ENCODE data around the gene GALNT5.
"Not testable (repeated sequence)": the region's sequence is repeated elsewhere in the genome, so short reads cannot be mapped to it uniquely, and the experiment has no call there.

GALNT5 gene, protein sequence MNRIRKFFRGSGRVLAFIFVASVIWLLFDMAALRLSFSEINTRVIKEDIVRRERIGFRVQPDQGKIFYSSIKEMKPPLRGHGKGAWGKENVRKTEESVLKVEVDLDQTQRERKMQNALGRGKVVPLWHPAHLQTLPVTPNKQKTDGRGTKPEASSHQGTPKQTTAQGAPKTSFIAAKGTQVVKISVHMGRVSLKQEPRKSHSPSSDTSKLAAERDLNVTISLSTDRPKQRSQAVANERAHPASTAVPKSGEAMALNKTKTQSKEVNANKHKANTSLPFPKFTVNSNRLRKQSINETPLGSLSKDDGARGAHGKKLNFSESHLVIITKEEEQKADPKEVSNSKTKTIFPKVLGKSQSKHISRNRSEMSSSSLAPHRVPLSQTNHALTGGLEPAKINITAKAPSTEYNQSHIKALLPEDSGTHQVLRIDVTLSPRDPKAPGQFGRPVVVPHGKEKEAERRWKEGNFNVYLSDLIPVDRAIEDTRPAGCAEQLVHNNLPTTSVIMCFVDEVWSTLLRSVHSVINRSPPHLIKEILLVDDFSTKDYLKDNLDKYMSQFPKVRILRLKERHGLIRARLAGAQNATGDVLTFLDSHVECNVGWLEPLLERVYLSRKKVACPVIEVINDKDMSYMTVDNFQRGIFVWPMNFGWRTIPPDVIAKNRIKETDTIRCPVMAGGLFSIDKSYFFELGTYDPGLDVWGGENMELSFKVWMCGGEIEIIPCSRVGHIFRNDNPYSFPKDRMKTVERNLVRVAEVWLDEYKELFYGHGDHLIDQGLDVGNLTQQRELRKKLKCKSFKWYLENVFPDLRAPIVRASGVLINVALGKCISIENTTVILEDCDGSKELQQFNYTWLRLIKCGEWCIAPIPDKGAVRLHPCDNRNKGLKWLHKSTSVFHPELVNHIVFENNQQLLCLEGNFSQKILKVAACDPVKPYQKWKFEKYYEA

DNA sequence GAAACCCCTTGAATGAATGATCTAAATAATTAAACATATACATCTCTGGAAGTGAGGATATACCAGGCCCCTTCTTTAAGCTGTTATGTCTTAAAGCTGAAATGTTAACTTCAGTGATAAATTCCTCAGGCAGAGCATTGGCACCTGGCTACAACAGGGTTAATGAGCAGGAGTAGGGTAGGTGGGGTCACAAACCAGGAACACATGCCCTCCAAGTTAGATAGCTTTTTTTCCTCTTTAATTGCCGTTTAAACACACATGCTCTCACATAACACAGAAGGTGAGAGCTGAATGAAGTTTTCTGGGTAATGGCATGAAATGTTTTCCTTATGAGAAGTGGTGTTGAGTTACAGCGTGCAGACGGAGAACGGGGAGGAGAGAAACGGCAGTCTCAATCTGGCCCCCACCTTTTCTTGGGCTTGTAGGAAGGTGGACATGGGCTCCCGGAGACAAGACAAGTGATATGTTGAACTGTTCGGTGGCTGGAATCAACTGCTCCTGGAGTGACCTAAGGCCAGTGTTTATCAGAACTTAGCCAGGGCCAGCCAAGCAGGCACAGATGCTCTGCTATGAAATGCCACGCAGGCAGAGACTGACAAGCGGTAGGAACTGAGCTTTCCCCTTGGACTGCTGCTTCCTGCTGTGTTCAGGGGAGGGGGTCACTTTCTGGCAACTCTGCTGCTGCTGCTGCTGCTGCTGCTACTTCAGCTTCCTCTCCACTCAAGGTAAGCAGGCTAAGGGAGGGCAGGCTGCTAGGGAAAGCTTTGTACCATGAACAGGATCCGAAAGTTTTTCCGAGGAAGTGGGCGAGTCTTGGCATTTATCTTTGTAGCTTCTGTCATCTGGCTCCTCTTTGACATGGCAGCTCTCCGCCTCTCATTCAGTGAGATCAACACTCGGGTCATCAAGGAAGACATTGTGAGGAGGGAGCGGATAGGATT is at the start of gene GALNT5:
TSS of gene GALNT5 (plus strand) at position 394 of the 941 bp plus-strand sequence. CDS start at position 772, 378 bp downstream.
- Histone ChIP-seq H3K4me1 (ENCODE audit: control insufficient read depth, insufficient read depth, low read length) (peaks cover 5% of the 10 kb centered on the region; the same call in 1 of the 2 replicates), H3K27me3 (ENCODE audit: control insufficient read depth, insufficient read depth, low read length) (no peaks in the 10 kb centered on the region), H3K9ac (ENCODE audit: low read depth, low read length) (no peak within 1 kb of the TSS), H3K4me3 (ENCODE audit: low read depth, low read length) (peak within 1 kb of the TSS; percentile 63), H3K9me3 (ENCODE audit: control insufficient read depth, insufficient read depth, low read length) (no peaks in the 10 kb centered on the region), H3K36me3 (ENCODE audit: control insufficient read depth, insufficient read depth, low read length) (no peaks in the 10 kb centered on the region), H3K27ac (ENCODE audit: low read depth, low read length) (no peak within 1 kb of the TSS)

DNA sequence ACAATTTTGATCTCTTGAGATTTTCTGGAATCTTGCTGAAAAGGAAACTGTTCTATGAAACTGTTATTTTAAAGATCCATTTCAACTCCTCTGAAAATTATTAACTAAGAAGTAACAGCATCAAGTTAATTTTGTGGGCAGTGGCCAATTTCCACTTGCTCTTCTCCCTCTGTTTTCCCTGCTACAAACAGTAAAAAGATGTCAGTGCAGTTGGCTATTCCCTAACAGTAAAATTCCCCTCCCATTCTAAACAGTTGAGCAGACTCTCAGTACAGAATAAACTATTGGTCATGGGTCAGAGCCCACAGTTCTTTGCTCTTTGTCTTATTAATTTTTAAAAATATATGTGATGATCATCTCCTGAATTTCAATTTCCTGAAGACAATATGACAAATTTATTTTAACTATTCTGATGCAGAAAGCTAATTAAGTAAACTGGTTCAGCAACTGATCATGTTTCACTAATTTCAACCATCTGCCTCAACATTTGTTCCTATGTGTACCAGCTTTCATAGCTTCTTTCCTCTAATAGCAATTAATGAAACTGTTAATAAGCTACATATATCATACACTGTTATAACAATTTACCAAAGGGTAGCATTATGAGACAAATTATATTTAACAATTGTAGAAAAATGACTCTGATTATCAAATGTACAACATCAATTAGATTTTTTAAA is 41.1 kb upstream of the GALNT5 start:
- Histone ChIP-seq H3K36me3 (ENCODE audit: control insufficient read depth, insufficient read depth, low read length) (no peaks in the 10 kb centered on the region), H3K9ac (ENCODE audit: low read depth, low read length) (no peak overlapping the region), H3K4me1 (ENCODE audit: control insufficient read depth, insufficient read depth, low read length) (no peaks in the 10 kb centered on the region), H3K4me3 (ENCODE audit: low read depth, low read length) (no peak overlapping the region), H3K27me3 (ENCODE audit: control insufficient read depth, insufficient read depth, low read length) (no peaks in the 10 kb centered on the region), H3K27ac (ENCODE audit: low read depth, low read length) (no peak overlapping the region), H3K9me3 (ENCODE audit: control insufficient read depth, insufficient read depth, low read length) (no peaks in the 10 kb centered on the region)

DNA sequence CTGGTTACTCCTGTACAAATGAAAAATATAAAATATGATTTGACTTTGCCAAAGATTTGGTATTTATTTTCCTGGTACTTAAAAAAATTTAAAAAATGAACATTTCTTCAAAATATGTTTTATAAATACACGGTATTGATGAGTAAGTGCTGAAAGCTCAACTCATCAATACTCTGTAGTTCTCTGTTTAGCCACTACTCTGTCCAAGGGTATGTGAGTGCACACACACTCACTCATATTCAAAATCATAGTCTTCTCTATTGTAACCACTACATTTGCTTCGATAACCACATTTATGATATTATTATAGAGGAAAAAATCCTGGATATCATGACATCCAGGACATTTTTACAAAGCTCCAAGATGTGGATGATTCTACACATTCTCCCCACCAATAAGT is 40.1 kb upstream of the GALNT5 start:
- no peaks in the 10 kb centered on the region for H3K27me3 ChIP-seq (ENCODE audit: control insufficient read depth, insufficient read depth, low read length)
- H3K27ac ChIP-seq (ENCODE audit: low read depth, low read length): no peak overlapping the region

DNA sequence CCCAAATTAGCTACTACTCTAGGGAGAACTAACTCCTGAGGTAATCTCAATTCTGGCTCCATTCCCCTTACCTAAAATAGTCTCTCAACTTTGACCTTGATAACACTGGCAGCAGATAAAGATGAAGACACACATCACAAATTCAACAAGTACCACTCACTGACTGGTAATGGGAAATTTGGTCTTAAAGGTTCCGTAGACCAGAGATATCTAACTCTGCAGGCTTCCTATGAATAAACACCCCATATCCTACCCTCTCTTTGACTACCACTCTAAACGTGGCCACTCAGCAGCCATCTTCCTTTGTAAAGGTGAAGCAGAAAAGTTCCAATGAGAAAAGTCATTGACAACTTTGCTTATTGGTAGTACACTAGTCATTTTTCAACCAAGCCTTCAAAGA is 38.6 kb upstream of the GALNT5 start:
- no peaks in the 10 kb centered on the region for H3K9me3 ChIP-seq (ENCODE audit: control insufficient read depth, insufficient read depth, low read length)
- H3K27me3 ChIP-seq (ENCODE audit: control insufficient read depth, insufficient read depth, low read length): no peaks in the 10 kb centered on the region
- H3K4me3 ChIP-seq (ENCODE audit: low read depth, low read length): no peak overlapping the region
- no peaks in the 10 kb centered on the region for H3K4me1 ChIP-seq (ENCODE audit: control insufficient read depth, insufficient read depth, low read length)
- no peaks in the 10 kb centered on the region for H3K36me3 ChIP-seq (ENCODE audit: control insufficient read depth, insufficient read depth, low read length)
- no peak overlapping the region for H3K27ac ChIP-seq (ENCODE audit: low read depth, low read length)
- no peak overlapping the region for H3K9ac ChIP-seq (ENCODE audit: low read depth, low read length)

More for the DNA sequence above, 40.1 kb upstream of the GALNT5 start:
- no peak overlapping the region for H3K9ac ChIP-seq (ENCODE audit: low read depth, low read length)
- H3K4me3 ChIP-seq (ENCODE audit: low read depth, low read length): no peak overlapping the region
- no peaks in the 10 kb centered on the region for H3K36me3 ChIP-seq (ENCODE audit: control insufficient read depth, insufficient read depth, low read length)
- no peaks in the 10 kb centered on the region for H3K4me1 ChIP-seq (ENCODE audit: control insufficient read depth, insufficient read depth, low read length)
- no peaks in the 10 kb centered on the region for H3K9me3 ChIP-seq (ENCODE audit: control insufficient read depth, insufficient read depth, low read length)

DNA sequence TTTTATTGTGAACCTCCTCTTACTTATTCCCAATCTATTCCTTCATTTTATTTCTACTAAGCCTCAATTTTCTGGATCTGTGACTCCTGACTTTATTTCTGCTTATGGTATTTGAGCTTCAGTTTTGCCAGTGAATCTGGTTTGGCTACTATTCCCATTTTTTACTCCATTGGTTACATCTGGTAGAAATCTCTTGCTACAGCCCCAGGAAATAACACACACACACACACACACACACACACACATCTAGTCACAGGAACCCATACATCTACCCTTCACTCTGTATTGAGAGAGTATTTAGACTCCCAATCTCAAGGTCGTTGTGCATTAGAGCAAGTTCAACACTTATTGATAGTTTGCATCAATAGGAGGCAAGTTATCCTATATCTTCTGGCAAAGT is 37.0 kb upstream of the GALNT5 start:
- Histone ChIP-seq H3K27ac (ENCODE audit: low read depth, low read length) (no peak overlapping the region), H3K9ac (ENCODE audit: low read depth, low read length) (no peak overlapping the region), H3K9me3 (ENCODE audit: control insufficient read depth, insufficient read depth, low read length) (no peaks in the 10 kb centered on the region), H3K27me3 (ENCODE audit: control insufficient read depth, insufficient read depth, low read length) (no peaks in the 10 kb centered on the region), H3K36me3 (ENCODE audit: control insufficient read depth, insufficient read depth, low read length) (no peaks in the 10 kb centered on the region), H3K4me1 (ENCODE audit: control insufficient read depth, insufficient read depth, low read length) (no peaks in the 10 kb centered on the region), H3K4me3 (ENCODE audit: low read depth, low read length) (no peak overlapping the region)

DNA sequence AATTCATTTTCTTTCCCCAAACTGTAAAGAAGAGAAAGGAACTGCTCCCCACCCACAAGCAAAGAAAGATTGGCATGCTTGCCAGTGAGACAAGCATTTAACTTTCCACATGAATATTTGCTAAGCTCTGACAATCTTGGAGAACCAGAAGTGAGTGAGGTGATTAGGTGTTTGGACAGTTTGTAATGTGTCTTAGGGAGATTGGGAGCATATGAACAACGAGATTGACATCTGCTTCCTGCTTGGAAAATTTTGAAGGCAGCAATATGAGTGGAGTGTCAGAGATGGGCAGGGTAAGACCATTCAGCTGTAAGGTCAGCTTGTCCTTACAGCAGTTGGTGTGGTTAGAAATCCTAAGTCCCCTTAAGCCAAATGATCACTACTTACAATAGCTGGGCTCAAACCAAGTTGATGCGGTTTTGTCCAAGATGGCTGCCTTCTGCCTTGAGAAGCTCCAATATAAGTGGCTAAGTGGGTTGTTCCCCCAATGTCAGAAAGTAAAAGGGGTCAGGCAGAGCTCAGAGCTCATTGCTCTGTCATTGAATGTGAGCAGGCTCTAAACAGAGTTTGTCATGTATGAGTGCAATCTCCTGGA is 36.0 kb upstream of the GALNT5 start:
- H3K27ac ChIP-seq (ENCODE audit: low read depth, low read length): no peak overlapping the region
- no peaks in the 10 kb centered on the region for H3K4me1 ChIP-seq (ENCODE audit: control insufficient read depth, insufficient read depth, low read length)
- H3K9ac ChIP-seq (ENCODE audit: low read depth, low read length): no peak overlapping the region
- no peaks in the 10 kb centered on the region for H3K9me3 ChIP-seq (ENCODE audit: control insufficient read depth, insufficient read depth, low read length)
- no peak overlapping the region for H3K4me3 ChIP-seq (ENCODE audit: low read depth, low read length)
- no peaks in the 10 kb centered on the region for H3K36me3 ChIP-seq (ENCODE audit: control insufficient read depth, insufficient read depth, low read length)
- no peaks in the 10 kb centered on the region for H3K27me3 ChIP-seq (ENCODE audit: control insufficient read depth, insufficient read depth, low read length)

DNA sequence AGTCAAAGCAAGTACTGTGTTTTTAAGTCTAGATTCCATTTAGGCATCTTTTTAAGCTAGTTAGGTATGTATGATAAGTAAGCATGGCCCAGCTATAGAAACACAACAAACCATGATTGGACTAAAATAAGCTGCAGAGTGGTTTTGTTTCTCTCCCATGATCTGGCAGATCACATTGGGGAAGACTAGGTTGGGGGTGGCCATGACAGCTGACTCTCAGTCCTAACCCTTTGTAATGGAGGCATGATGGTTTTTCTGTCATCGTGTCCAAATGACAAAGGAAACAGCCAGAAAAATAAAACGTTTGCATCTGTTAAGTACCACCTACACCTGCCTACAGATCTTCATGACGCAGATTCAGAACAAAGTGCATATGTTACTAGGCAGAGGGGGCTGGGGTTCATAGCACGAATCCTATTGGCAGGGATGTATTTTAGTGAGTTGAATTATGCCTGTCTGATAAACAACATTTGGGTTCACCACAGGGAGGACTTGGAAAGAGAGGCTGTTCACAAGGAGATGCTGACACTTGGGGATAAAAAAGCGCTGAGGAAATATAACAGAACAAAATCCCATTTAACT is 33.8 kb upstream of the GALNT5 start:
- no peak overlapping the region for H3K9ac ChIP-seq (ENCODE audit: low read depth, low read length)
- H3K4me1 ChIP-seq (ENCODE audit: control insufficient read depth, insufficient read depth, low read length): no peaks in the 10 kb centered on the region
- H3K27me3 ChIP-seq (ENCODE audit: control insufficient read depth, insufficient read depth, low read length): no peaks in the 10 kb centered on the region
- no peaks in the 10 kb centered on the region for H3K9me3 ChIP-seq (ENCODE audit: control insufficient read depth, insufficient read depth, low read length)
- H3K27ac ChIP-seq (ENCODE audit: low read depth, low read length): no peak overlapping the region
- no peaks in the 10 kb centered on the region for H3K36me3 ChIP-seq (ENCODE audit: control insufficient read depth, insufficient read depth, low read length)
- no peak overlapping the region for H3K4me3 ChIP-seq (ENCODE audit: low read depth, low read length)

DNA sequence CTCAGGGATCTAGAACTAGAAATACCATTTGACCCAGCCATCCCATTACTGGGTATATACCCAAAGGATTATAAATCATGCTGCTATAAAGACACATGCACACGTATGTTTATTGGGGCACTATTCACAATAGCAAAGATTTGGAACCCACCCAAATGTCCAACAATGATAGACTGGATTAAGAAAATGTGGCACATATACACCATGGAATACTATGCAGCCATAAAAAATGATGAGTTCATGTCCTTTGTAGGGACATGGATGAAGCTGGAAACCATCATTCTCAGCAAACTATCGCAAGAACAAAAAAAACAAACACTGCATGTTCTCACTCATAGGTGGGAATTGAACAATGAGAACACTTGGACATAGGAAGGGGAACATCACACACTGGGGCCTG is 33.1 kb upstream of the GALNT5 start:
- not testable (repeated sequence) for H3K4me3 ChIP-seq (ENCODE audit: low read depth, low read length); H3K27ac ChIP-seq (ENCODE audit: low read depth, low read length); H3K9ac ChIP-seq (ENCODE audit: low read depth, low read length); H3K4me1 ChIP-seq (ENCODE audit: control insufficient read depth, insufficient read depth, low read length); H3K9me3 ChIP-seq (ENCODE audit: control insufficient read depth, insufficient read depth, low read length); H3K36me3 ChIP-seq (ENCODE audit: control insufficient read depth, insufficient read depth, low read length); H3K27me3 ChIP-seq (ENCODE audit: control insufficient read depth, insufficient read depth, low read length)

DNA sequence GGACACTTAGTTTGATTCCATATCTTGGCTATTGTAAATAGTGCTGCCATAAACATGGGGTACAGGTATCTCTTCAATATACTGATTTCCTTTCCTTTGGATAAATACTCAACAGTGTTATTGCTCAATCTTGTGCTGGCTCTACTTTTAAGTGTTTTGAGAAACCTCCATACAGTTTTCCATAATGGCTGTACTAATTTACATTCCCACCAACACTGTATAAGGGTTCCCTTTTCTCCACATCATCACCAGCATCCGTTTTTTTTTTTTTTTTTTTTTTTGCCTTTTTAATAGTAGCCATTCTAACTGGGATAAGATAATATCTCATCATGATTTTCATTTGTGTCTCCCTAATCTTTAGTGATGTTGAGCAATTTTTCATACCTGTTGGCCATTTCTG is 29.9 kb upstream of the GALNT5 start:
- Histone ChIP-seq H3K4me3 (ENCODE audit: low read depth, low read length) (no peak overlapping the region), H3K27me3 (ENCODE audit: control insufficient read depth, insufficient read depth, low read length) (no peaks in the 10 kb centered on the region), H3K36me3 (ENCODE audit: control insufficient read depth, insufficient read depth, low read length) (no peaks in the 10 kb centered on the region), H3K27ac (ENCODE audit: low read depth, low read length) (no peak overlapping the region), H3K4me1 (ENCODE audit: control insufficient read depth, insufficient read depth, low read length) (no peaks in the 10 kb centered on the region), H3K9ac (ENCODE audit: low read depth, low read length) (no peak overlapping the region), H3K9me3 (ENCODE audit: control insufficient read depth, insufficient read depth, low read length) (no peaks in the 10 kb centered on the region)

Data from HUES48 (cell line).